Right renal pelvis (tissue), 4 donors: ENCODE data around the gene DNAH8. TPM values are rescaled to one million over a fixed set of nuclear protein-coding genes. Genes with fewer than 3 reads are reported as not detected.

ENCODE experiments used
- DNase-seq, 4 donors: peaks; one replicate each; pipeline ENCODE4 v3.0.0-alpha.2; 2013; ENCODE audit warnings: low read depth in 4 of 4, low spot score in 3 of 4, missing footprints in 1 of 4
- polyA plus RNA-seq, 4 donors: library from polyadenylated mRNA; unstranded; fragments of 120-200 nt; gene quantifications; one replicate each; pipeline ENCODE4 v1.2.1, GENCODE V29; 2013; ENCODE audit not compliant: insufficient read length in 4 of 4

Gene DNAH8
- polyA plus RNA-seq, 4 donors, result 0.17 to 0.49 (median 0.26) TPM

DNA sequence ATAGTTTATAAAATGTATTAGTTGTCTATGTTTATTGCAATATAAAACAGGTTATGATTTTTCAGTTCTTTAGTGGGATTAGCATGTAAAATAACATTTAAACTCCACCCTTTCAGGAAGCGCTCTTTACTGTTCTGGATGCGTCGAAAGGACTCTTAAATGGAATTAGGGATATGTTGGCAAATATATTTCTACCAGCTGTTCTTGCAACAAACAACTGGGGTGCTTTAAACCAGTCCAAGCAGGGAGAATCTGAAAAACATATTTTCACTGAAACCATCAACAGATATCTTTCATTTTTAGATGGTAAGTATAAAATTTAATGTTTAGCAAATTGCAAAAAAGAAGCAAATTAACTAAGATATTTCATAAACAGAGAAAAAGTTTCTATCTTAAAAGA, 21.8 kb downstream of the DNAH8 start:
- no peak for DNase-seq

DNA sequence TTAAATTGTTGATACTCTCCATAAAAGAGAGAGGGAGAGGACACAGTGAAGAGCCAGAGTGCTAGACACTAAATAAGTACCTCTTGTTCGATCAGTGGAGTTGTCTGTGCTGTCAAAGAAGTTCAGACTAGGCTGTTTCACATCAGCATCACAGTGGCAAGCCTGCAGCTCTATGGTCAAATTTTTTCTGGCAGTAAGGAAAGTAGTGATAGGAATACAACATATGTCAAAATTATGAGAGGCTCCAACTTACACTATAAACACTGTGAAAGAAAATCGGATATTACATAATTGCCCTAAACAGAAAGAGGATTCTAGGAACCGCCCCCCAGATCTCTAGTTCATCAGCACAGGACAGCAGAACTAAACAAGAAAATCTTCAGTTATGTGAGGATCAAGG, 23.1 kb downstream of the DNAH8 start:
- no peak for DNase-seq

DNA sequence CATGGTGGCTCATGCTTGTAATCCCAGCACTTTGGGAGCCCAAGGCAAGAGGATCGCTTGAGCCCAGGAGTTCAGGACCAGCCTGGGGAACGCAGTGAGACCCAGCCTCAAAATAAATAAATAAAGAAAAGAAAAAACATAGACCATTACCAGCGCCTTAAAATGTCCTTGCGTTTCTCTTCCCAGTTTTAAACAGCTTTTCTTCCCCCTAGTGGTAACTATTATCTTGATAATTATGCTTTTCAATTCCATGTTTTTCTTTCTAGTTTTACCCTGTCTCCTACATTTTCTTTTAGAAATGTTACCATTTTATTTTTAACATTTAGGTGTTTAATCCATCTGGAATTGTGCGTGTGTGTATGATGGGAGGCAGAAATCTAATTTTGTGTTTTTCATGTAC, 24.4 kb downstream of the DNAH8 start:
- DNase-seq, result no peak

DNA sequence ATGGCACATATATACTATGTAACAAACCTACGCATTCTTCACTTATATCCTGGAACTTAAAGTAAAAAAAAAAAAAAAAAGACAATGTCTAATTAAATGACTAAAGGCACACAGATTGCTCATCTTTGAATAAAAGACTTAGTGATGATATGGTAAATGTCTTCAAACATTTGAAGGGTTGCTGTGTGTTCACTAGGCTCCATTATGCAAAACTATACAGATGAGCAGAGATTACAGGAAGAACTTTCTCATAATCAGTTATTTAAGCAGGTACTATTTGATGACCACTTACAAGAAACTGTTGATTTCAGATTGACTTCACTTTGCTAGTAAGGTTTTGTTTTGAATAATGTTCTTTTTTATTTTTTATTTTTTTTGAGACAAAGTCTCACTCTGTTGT, 34.4 kb downstream of the DNAH8 start:
- no peak for DNase-seq

DNA sequence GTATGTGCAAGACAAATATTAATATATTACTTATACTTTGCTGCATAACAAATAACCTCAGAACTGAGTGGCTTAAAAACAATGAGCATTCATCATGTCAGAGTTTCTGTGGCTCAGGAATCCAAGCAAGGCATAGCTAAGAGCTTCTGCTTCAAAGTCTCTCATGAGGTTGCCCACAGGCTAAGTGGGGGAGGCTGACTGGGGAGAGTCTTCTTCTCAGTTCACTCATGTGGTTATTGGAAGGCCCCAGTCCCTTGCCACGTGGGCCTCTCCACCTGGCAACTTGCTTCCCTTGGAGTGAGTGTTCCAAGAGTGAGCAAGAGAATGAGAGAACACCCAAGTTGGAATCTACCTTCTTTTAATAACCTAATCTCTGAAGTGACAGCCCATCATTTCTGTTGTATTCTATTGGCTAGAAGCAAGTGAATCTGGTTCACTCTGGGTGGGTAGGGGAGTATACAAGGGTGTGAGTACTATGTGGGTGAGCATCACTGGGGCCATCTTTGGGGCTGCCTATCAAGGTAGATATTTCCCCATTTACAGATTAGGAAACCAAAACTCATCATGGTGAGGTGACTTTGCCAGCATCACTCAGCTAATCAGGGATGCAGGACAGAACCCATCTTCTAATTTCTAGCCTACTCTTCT, 36.0 kb downstream of the DNAH8 start:
- DNase-seq, result no peak

DNA sequence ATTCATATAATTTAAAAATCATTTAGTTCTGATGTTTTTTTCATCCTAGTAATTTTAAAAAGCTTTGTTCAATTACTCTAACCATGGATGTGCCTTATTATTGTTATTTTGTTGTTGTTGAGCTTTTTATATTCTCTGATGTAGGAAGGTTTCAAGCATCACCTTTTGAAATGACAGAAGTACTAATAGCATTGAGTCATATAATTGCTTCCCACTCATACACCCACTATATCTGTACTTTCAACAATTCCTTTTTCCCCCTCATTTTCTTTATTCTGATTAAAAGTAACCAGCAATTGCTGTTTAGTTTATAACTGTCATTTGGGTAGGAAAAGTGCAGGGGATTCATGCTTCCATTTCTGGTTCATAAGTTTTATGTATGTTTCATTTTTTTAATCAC, 38.6 kb downstream of the DNAH8 start:
- DNase-seq, result no peak

DNA sequence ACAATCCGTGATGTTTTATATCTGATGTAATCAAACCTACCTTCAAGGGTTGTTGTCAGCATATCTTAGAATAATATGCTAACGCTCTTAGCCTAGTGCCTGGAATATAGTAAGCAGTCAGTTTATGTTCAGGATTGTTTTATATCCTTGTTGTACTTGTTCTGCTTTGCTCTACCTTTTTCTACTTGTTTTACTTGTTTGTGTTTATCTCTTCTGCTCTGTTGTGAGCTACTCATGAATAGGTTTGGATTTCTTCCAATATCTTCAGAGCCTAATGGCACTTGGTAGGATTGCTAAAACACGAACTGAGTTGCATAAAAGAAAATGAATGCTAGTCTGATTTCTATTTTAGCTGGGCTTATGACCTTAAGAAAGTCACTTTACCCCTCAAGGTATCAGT, 40.1 kb downstream of the DNAH8 start:
- peak in 2 of 4 donors; percentile 8 to 12 for DNase-seq

DNA sequence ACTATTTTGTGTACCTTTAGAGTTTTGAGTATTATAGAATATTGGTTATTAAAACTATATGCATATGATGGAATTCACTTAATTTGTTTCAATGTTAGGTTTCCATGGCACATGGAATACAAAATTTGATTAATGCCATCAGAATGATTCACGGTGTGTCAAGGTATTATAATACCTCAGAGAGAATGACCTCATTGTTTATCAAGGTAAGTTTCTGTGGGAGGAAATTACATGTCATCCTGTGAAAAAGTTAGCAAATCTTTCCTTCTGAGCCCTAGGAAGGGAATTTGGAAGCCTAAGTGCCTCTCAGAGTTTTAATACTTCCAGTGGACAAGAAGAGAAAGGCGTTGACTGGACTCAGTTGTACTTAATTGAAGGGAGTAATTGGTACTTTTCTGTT, 40.8 kb downstream of the DNAH8 start:
- no peak for DNase-seq

DNA sequence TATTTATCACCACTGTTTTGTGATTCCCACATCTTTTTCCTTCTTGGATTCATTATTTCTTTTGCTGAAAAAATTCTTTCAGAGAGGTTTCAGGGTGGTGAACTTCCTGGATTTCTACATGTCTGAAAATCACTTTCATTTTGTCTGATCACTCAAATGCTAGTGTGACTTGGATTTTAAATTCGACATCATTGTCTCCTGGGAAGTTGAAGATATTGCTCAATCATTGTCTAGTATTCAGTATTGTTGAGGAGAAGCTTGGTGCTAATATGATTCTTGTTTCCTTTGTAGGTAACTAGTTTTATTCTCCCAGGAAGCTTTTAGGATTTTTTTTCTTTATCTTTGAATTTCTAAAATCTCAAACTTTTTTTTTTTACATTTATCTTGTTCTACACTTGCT, 45.0 kb downstream of the DNAH8 start:
- no peak for DNase-seq

DNA sequence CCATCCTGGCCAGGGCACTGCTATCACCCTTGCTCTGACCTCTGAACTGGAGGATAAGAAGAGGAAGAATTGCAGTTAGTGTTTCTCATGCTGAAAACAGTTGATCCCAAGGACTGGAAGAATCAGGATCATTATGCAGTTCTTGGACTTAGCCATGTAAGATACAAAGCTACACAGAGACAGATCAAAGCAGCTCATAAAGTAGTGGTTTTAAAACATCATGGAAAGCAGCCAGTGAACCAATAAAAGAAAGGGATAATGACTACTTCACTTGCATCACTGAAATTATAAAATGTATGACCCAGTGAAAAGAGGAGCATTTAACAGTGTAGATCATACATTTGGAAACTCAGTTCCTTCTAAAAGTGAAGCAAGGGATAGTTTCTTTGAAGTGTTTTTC, 47.7 kb downstream of the DNAH8 start:
- DNase-seq, result no peak

DNA sequence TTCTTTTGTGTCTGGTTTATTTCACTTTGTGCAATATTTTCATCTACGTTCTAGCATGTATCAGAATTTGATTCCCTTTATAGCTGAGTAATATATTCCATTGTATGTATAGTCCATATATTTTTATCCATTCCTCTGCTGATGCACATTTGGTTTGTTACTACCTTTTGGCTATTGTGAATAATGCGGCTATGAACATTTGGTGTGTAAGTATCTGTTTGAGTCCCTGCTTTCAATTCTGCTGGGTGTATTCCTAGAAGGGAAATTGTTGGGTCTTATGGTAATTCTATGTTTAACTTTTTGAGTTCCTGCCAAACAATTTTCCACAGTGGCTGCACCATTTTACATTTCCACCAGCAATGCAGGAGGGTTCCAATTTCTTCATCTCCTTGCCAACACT, 52.4 kb downstream of the DNAH8 start:
- DNase-seq, result no peak

DNA sequence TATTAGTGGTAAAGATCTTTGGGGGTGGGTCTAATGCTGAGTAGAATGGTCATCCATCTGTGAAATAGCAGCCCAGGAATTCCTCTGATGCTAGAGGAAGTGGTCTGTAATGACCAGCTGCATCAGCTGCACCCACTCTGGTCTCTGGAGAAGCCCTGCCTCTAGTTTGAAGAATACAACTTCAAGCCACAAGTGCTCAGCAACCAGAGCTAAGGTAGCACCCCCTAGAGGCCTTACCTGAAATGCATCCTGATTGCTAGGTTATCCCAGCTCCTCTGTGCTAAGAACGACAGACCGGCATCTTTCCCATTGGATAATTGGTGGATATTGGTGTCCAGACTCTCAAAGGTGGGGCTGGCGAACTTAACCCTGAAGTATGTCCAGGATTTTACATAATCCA, 58.2 kb downstream of the DNAH8 start:
- no peak for DNase-seq

DNA sequence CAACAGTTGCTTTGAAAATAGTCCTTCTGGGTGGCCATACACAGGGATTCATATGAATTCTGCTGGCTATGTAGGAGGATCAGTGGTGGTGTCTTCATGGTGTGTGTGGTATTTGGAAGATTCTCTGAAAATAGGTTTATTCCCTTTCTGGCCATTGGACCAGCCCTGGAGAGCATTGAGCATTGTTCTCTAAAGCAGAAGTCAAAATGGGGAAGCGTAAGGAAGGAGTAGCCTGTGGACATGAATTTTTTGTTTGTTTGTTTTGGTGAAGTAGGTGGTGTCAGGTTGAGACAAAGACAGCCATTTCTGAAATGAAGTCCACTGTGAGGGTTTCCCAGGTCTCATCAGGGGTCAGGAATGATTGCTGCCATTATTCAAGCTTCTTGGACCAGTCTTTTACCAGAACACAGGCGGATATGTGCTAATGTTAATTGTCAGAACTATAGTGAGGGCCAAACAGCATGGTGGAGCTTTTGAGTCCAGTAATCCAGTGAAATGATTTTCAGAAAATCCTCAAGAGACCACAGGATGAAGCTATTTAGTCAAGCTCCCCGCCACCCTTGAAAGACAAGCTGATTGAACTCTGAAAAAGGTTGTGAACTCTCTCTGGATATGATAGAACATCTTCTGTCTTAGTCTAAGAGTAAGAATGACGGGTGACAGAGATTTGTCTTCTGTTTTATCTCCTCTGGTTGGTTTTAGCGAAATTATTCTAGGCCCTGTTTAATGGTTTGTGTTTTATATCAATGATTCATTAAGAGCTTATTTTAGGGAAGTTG, 60.0 kb downstream of the DNAH8 start:
- no peak for DNase-seq

DNA sequence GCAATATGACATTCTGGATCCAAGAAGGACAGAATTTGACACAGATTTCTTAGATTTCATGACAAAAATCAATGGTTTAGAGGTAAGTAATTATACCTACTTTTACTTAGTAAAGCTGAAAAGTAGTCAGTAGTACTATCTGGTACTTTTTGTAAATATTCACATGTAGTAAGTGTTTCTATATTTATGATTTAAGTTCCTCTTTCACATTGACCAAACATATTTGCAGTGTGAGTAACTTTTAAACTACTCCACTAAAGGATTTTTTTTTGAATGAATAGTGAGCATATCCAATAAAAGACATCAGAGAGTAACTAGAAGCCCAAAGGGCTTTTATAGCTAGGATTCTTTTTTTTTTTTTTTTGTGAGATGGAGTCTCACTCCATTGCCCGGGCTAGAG, 60.8 kb downstream of the DNAH8 start:
- no peak for DNase-seq

DNA sequence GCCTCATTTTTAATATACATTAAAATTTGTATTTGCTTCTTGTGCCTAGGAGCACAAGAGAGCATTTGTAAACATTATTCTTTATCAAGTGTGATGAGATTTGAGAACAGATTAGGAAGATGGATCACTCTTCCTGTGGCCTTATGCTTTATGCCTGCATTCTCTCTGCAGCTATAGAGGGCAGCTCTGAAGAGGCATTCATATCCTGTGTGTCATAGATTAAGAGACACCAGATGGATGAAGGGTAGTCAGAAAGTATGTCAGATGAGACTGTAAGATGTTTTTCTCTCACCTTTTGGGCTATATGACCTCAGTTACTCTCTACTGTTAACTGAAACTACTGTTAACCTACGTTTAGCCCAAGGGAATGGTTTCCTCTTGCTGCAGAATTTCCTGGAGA, 61.4 kb downstream of the DNAH8 start:
- DNase-seq, result no peak

DNA sequence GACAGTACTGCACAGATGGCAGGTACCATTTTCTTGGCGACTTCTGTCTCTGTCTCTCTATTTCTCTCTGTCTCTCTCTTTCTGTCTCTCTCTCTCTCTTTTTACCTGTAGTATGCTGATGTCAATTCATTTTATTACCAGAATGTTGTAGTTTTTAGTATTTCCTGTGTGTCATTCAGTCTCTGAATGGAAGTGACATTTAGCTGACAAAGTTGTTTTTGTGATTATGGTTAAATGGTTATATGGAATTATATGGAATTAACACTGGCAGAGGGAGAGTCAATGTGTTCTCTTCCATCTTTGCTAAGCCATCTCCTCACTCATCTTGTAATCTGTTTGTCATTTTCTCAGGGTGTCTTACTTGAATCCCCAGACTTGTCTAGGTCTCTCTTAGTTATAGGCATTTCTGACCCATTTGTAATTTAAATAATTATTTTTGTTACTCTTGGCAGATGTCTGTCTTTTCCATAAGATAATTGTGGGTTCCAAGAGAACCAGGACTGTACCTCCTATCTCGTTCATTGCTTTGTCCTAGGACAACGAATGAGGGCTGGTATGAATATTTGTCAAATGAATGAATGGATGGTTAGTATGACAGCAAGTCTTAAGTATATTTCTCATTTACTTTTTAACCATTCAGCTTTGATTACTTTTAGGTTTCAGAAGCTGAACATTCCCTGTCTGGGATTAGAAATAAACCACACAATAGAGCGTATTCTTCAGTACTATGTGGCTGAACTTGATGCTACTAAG, 64.4 kb downstream of the DNAH8 start:
- no peak for DNase-seq

DNA sequence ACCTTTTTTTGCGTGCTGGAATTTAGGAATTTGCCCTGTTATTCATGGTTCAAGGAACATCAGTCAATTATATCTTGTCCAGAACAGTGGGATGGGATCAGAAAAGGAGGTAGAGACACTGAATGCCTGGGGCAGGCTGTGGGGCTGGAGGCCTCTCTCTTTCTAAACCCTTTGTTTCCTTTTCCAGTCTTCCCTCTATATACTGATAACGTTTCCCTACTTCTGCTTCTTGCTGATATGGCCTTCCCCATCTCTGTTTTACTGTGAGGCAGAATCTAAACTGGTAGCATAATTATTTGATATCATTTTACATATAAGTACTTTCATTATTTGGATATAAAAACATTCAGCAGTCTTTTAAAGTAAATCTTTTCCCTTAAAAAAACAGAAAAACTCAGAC, 67.5 kb downstream of the DNAH8 start:
- DNase-seq, result no peak

DNA sequence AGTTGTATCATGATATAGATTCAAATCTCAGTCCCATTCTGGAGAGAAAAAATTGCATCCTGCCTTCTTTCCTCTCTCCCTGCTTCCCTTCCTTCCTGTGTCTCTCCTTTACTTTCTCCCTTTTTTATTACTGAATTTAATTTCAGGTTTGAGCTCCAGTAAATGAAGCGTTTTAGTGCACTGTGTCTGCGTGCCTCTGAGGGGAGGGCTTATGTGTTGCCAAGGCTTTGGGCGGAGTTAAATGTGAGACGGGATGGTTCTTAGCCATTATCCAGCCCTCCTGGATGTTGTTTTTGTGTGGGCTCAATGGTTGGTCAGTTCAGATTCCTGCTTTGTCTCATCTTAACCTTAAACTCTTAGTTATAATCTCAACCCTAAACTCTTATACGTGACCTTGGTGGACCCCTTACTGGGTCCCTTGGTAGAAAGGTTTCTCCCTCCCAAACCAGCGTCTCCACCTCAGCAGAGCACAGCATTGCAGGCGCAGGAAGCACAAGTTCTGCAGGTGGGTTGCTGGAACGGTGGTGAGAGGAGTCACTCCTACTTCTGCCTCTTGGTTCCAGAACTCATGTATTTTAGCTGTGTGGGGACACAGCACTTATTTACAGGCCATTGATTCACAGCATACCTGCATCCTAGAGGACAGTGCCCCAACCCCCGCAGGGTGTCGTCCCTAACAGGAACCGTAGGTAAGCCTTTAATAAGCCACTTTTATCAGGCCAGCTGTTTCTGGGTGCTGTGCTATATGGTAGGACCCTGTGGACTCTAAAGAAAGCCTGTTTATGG, 68.5 kb downstream of the DNAH8 start:
- no peak for DNase-seq

DNA sequence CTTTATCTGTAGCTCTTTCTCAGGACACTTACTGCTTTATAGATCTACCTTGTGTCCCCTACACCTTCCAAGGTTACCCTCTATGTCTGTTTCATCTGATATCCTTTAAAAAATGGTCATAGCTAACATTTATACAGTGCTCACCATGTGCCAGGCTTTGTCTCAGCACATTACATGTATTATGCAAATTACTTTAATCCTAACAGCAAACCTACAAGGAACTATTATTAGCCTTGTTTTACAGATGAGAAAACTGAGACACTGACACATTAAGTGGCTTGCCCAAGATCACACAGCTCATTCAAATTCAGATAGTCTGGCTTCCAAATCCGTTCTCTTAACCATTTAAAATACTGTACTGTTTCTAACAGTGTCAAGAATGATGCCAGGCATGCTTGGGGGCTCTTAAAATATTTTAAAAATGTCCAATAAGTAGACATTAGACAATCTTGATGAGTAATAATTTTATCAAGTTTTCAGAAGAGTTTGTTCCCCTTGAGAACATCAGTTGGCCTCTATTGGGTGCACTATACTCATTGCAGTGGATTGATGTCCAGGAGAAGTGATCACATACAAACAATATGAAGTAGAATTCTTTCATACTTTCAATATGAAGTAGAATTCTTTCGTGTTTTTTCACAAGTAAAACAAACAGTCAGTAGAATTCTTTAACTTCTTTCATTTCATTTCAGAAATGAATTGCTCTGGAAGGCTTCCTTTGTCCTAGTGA, 69.6 kb downstream of the DNAH8 start:
- DNase-seq, result no peak

DNA sequence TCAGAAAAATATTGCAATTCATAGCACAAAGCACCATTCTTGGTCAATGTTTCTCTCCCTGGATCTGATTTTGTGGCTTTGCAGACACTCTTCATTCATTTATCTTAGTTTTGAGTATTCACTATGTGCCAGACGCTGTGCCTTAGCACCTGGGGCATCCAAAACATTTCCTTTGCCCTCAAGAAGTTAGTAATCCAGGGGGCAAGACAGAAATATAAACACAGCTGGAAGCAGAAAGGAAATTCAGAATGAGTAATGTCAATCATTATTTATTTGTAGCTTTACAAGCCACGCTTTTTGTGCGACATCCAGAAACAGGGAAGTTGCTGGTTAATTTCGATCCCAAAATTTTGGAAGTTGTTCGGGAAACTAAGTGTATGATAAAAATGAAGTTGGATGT, 71.4 kb downstream of the DNAH8 start:
- no peak for DNase-seq
